CMK (cell line): ENCODE data around the gene TFF2.

ENCODE experiments used
- DNase-seq: peaks from one replicate; pipeline ENCODE4 v3.0.0-alpha.2; 2010; ENCODE audit warnings: low read depth

The TFF2 gene, protein sequence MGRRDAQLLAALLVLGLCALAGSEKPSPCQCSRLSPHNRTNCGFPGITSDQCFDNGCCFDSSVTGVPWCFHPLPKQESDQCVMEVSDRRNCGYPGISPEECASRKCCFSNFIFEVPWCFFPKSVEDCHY

DNA sequence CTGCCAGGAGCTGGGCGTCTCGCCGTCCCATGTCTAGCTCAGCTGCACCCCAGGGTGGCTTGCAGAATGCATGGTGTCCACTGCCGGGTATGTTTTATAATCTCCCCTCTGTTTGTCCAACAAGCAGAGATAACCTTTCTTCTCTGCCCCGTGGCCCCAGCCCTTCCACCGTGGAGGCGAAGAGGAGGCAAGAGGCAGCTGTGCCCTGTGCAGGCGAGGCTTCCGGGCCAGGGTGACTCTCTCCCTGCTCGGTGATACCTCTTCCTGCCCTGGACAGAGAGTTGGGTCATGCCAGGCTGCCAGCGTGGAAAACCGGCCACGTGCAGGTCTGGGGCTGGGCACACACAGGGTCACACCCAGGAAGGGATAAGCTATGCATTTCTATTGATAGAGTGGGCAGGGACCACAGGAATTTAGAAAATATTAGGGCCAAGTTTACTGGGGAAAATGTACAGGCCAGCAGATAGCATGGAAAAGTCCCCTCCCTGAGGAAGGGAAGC lies at the start of gene TFF2:
TSS of gene TFF2 (minus strand) at position 68 of the 500 bp plus-strand sequence. CDS start at position 31, 37 bp downstream.
- no peak for DNase-seq

DNA sequence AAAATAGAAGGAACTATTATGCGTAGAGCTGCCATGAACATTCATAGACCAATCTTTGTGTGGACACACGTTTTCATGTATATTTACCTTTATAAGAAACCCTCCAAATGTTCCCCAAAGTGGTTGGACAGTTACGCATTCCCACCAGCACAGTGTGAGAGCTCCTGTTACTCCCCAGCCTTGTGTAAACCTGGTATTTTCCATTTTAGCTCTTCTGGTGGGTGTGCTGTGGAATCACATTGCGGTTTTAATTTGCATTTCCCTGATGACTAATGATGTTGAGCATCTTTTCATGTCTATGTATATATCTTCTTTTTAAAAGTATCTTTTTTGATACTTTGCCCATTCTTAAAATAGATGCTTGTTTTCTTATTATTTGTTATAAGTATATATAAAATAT lies 49.7 kb upstream of the TFF2 start:
- no peak for DNase-seq

DNA sequence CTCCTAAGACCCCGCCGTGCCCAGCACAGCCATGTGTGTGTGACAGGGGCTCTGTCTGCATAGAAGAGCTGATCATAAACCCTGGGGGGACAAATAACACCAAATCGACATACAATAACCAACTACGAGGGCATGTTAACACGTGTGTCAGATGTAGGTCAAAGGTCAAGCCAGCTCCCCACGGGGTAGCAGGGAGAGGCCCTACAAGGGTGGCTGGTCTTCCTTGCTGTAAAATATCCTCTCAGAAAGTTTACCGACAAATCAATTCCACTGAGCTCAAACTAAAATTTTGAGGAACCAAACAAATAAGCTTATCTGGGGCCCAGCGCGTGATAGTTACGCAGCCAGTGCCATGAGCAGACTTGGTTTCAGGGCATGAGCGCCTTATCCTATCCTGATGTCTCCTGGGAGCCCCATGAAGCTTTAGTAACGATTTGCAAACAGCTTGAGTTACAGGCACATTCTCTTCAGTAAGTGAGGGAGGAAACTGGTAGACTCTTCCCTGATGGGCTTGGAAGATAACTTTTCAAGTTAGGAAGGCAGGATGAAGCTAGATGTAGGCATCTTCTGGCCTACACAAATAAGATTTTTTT lies 47.7 kb upstream of the TFF2 start:
- DNase-seq: no peak

DNA sequence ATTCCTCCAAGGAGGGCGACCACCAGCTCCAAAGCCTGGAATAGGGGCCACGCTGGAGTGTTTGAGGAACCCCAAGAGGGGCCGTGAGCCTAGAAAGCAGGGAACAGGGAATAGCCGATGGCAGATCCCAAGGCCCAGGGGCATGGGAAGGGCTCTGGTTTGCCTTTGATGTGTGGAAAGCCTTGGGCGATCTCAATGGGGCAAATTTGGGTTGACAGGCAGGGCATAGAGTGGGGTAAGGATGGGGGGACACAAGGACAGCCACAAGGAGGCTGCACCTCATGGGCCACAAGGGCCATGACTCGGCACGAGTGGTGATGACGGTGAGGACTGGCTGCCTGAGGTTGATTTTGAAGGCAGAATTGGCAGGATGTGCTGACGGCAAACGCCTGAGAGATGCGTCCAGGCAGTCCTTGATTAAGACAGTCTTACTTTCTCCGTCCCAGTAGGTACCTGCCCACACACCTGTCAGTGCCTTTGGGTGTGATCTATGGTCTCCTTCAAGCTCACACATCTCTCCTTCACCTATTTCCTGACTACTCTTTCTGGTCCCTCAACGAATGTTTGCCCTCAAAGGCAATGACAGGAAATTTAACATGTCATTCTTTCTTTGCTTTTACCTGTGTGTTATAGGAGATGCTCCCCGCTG lies 47.1 kb upstream of the TFF2 start:
- DNase-seq: no peak

DNA sequence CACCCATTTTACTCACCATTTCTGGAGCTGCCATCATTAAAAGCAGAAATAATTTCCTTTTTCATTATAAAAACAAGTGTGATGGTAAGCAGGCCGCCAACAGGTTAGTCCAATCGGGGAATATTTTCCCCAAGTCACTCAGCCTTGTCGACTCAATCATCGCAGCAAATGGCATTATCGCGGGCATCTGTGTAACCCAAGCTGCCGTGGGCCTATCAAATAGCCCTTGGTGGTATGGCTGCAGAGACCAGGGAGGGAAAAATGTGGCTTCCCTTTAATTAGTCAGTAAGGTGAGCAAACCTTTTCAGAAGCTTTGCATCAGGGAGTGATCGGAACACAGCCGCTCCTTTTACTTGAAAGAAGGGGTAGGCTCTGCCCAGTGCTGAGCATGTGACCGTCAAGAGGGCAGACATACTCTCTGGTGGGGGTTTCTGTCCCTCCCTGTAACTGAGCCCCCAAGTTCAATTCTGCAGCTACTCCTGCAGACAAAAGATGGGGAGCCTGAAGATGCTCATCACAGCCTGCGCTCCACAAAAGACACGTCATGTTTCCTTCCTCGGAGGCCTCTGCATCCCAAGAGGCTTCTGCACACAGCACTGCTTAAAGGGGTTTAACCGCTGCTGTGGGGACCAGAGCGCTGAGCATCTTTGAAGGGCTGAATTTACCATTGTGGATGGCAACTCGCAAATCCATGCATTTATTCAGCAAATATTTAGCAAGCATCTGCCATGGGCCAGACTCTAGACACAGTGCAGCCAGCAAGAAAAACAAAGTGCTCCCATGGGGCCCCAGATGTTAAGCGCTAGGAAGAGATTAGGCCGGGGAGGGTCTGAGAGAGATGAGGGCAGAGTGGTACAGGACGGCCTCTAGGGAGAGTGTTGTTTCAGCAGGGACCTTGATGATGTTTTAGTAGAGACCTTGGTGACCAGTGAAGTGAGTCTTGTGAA lies 46.3 kb upstream of the TFF2 start:
- no peak for DNase-seq

DNA sequence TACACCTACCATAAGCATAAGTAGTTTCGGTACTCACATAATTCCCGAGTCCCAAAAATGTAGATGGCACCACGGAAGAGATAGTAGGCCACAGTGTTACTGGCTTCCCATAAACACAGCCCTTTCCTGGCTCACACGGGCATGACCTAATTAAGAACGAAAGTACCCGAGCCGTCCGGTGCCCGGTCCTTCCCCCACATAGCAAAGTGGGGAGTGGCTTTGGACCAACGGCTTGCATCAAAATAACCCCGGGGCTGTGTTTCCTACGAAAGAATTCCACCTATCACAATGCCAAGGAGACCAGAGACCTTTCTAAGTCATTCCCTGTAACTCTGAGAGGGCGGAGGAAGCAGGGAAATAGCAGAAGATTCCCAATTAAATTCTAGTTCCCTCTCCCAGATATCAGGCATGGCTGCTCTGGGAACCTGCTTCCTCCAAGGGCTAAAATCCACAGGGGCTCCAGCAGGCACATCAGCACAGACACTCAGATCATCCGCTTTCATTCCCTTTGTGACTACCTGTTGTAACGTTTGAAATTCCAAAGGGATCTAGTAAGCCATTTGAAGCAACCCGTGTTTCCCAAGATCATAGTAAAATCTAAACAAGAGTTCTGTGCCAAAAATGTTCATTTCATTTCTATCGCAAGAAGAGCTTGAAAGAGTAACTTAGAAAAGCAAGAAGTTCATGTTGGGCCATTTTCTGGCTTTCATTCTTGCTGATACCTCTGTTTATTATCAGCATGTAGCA lies 45.3 kb upstream of the TFF2 start, which contains the start of gene TMPRSS3:
TSS of gene TMPRSS3 (minus strand) at position 148 of the 747 bp plus-strand sequence. CDS start 635 bp downstream, outside the sequence.
- no peak for DNase-seq

DNA sequence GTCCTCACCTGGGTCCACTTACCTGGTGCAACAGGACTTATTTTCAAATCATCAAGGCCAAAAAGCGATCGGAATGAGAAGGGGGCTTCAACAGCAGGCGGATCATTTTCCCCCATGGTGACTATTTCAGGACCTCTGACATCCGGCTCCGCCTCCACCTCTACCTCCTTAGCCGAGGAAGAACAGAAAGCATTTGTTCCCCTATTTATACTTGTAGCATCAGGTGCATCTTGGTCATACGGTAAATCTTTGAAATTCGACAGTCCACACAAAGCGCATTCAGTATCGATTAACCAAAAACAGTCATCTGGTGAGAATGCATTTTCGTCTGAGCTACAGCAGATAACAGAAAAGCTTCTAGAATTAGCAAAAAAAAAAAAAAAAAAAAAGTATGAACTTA lies 44.5 kb upstream of the TFF2 start:
- no peak for DNase-seq

DNA sequence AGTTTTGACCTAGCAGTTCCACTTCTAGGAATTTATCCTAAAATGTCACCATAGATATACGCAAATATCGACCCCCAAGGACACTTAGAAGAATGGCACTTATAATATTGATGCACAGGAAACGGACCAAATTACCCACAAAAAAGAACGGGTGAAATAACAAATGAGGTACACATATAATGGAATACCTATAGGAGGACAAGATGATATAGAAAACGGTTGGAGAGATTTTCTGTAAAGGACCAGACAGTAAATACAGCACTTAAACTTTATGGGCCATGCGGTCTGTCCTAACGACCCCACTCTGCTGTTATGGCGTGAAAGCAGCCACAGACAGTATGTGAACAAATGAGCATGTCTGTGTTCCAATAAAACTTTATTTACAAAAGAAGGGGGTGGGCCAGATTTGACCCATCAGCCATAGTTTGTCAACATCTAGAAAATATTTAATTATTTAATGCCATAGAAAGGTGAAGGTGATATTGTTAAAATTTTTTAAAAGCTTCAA lies 42.7 kb upstream of the TFF2 start:
- no peak for DNase-seq

DNA sequence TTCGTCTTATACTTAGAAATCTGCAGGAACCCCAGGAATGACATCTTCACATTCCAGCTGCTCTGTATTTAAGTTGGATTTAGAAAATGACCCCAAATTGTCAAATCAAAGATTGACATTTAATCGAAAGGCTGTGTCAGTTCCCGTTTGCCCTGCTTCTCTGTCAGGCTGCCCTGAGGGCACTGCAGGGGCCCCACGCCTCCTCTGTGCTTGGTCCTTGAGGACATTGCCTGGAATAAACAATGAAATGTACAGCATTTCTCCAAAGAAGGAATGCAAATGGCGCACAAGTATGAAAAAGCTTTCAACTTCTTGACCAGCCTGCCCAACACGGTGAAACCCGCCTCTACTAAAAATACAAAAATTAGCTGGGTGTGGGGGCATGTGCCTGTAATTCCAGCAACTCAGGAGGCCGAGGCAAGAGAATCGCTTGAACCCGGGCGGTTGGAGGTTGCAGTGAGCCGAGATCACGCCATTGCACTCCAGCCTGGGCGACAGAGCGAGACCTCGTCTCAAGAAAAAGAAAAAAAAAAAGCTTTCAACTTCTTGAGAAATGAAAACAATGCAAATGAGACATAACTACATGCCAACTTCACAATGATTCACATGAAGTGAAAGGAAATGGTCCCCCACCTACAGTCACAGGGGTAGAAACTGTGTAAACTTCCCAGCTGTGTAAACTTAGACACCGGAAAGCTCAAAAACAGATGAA lies 42.1 kb upstream of the TFF2 start:
- DNase-seq: no peak

DNA sequence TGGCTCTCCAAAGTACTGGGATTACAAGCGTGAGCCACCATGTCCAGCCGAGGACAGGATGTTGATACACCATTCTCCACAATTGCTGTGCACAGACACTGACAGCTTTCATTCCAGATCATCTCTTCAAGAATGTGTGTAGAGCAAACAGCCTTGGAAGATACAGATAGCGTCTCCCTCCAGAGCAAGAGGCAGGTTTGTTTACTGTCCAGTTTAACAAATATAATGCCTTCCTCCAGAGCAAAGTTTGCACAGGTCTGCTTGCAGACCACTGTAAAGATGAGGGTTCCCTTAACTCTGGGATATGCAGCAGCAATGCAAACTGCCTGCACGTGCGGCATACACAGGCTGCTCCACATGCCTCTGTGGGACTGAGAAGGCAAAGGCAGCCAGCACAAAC lies 40.5 kb upstream of the TFF2 start:
- no peak for DNase-seq

DNA sequence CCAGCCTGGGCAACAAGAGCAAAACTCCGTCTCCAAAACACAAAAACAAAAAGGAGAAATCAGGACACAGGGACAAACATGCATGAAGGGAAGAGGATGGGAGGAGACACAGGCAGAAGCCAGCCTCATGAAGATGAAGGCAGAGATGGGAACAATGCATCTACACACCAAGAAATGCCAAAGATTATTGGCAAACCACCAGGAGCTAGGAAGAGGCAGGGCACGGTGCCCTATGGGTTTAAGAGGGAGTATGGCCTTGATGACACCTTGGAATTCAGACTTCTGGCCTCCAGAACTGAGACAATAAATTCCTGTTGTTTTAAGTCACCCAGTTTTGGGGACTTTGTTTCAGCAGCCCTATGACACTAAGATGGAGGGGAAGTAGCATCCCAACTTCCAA lies 39.9 kb upstream of the TFF2 start:
- no peak for DNase-seq

DNA sequence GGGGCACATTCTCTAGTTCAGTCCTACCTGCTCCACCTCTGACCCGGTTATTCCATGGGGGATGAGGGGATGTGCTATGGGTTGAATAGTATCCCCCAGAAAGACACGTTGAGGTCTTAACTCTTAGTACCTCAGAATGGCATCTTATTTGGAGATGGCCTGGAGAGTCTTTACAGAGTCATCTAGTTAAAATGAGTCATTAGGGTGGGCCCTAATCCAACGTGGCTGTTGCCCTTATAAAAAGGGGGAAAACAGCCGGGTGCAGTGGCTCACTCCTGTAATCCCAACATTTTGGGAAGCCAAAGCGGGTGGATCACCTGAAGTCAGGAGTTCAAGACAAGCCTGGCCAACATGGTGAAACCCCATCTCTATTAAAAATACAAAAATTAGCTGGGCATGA lies 39.4 kb upstream of the TFF2 start:
- no peak for DNase-seq

DNA sequence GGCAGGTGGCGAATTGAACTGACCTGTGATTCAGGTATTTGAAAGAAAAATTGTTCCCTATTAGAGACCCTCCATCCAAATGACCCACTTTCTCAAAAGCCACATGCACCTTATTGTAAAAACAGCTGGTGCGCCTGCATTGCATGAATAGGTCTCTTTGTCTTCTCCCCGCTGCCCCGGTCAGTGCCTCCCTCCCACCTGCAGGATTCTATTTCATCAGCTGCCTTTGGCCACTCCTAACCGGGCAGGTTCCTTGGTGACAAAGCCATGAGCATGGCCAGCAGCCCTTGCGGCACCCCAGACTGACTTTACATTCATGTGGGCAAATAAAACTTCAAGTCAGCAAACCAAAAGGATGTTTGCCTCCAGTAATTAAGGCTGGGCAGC lies 38.6 kb upstream of the TFF2 start:
- DNase-seq: no peak

DNA sequence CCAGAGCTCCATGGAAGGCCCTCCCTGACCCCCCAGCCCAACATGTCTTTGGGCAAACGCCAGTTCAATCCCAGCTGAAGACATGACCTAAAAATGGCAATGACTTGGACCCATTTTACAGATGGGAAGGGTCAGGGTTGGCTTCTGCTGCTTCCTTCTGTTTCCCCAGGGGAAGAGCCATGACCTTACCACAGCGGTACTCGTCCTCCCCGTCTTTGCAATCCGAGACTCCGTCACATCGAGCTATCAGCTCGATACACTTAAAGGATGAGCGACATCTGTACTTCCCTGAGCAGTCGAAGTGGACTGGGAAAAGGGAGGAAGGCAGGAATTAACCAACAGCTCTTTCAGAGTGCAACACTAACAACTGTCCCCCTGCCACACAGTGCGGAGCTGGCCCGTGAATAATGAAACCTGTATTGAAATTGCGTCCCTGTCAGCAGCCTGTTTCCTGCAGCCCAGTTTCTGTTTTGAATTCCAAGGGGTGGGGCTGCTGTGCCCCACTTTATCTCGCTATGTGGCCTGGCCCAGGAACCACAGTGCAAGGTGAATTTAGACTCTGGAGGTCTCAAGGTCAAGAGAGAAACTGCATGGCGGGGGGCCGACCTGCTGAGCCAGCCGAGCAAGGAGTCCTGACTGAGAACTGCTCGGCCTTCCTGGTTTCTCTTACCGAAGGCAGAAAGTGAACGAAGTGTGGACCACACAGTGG lies 38.1 kb upstream of the TFF2 start:
- DNase-seq: no peak

DNA sequence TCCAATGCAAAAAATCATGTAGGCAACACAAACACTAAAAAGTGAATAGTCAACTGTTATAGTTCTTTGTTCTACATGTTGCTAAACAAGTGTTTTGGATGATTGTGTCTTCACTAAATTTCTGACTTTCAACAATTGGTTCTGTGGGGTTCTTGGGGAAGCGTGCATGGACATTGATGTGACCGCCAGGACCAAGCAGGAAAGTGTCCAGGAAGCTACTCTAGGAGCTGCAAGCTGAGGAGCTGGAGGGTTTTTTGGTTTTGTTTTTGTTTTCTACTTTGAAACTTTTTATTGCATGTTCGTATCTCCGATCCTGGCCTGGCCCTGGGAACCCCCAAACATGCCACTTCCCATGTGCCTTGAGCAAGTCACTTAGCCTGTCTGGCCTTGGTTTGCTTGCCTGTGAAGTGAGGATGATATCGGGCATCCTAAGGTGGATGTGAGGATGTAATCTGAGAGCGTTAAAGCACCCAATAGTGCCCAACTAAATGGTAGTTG lies 37.1 kb upstream of the TFF2 start:
- DNase-seq: no peak

DNA sequence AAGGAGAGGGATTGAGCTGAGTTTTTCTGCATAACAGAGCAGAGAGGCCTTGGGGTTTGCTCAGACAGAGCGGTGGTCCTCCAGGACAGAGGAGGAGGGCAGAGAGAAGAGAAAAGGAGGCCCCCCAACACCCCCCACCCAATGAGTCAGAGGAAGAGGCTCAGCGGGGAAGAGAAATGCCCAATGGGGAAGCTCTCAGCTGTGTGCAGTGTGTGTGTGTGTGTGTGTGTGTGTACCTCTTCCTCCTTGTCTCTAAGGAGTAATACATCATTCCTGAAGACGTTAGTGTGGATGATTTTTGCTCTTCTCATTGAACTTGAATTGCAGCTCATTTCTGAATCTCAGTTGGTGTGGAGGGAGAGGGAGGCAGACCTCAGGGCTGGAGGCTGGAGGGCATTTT lies 36.4 kb upstream of the TFF2 start:
- DNase-seq: no peak

DNA sequence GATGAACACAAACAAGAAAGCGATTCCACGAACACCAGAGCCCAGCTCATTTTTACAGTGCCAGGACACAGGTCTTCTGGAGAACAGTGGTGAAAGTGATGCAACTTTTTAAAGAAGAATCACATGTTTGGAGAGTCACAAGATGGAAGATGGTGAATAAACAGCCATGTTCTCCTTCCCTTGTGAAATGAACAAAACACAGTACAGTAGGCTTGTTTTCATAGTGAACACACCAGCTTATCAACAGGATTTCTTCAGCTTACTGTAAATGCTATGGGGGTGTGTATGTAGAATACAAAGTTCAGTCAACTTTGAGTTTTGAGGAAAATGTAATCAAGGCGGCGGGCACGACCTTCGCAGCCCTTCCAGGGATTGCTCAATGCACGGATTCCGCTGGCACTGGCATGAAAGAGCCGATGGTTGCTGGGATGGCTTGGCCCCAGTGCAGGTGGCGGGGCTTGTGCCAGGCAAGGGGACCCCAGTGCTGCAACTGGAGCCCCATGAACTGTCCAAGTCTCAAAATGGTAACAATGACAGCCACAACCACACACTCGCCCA lies 35.3 kb upstream of the TFF2 start:
- DNase-seq: no peak

DNA sequence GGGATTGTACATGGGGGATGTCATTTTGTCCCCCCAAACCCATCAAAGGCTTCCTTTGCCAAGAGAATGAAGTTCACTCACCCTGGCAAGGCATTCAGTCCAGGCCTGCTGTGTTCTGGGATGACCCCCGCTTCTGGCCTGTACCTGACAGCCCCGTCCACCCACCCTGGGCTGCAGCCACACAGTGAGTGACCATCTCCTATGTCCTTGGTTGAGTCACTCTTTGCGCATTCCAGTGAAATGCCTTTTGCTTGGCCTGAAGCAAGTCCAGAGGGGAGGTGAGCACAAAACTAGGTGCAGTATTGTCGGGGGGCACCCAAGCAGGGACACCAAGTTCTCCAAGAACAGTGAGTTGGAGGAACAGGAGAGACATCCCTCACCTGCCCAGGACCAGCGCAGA lies 34.8 kb upstream of the TFF2 start:
- no peak for DNase-seq

DNA sequence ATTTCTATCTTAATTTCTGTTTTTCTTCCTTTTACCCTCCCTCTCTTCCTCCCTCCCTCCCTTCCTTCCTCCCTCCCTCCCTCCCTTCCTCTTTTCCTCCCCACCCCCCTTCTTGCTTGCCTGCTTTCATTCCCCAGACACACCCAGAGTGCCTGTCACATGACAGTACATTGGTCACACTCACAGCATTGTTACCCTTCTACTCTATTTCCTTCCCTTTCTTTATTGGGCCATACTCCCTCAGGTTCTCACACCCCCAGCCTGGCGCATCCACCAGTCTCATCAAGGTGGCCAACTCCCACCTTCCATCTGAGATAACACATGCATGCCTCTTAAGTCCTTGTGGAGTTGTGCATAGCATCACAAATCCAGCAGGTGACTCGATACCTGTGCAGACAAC lies 34.2 kb upstream of the TFF2 start:
- peak; percentile 27 for DNase-seq
